GDM1 (cell line): ENCODE measurements around the gene SMARCA2.

Experiments
- DNase-seq: peaks from one replicate; lab custom pipeline; 2025; lab: John Stamatoyannopoulos, UW

The SMARCA2 gene

DNA sequence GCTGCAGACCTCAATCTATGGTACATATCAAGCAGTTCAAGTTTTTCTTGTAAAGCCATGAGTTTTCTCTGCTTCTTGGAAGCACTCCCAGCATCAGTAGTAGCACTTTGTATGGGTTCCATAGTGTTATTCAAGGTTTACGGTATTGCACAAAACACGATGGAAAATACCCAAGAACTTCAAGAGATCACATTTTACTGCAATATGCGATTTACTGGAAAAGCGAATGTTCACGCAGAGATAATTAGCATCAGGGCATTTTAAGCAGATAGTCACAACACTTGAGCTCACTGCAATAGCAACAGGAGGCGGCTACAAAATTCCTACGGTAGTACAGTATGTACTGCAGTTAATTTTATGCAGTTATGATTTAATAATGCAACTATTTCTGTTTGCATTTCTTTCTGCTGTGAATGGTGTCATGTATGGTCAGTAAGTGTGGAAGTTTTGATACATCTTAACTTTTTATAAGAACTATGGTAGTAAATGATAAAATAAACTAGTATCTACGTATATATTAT is 200.8 kb downstream of the SMARCA2 start:
- no peak for DNase-seq

DNA sequence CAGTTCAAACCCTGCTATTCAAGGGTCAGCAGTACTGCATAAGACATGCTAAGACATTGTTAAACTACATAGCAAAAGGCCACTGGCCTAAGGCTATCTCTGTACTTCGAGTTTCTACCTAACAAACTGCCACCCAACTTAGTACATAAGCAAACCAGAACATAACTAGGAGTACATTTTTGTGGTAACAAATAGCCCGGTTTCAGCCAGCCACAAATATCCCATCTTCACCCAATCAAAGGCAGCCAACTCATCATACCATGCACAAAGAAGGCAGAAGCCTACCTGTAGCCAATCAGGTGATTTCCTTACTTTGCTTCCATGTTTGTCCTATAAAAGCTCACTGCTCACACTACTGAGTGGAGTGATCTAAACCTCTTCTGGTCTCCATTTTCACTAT is 201.4 kb downstream of the SMARCA2 start:
- no peak for DNase-seq

DNA sequence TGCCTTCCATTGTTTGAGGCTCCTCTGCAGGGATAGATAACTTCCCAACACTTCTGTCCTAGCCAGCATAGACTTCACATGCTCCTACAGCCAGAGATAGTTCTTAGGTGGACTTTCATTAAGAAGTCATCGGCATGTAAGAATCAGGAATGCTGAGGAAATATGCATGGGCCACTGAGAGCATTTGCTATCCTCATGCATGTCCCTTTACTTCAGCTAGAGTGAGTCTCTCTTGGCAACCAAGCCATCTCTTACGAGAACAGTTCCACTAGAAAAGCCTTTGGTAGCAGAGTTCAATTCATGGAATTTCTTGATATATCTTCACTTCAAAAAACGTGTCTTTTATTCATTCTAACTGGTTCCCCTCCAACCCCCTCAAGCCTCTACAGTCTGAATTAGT is 202.4 kb downstream of the SMARCA2 start:
- DNase-seq, result no peak

GRCh38 chr9:2220036-2220435 is 204.9 kb downstream of the SMARCA2 start:
- no peak for DNase-seq

DNA sequence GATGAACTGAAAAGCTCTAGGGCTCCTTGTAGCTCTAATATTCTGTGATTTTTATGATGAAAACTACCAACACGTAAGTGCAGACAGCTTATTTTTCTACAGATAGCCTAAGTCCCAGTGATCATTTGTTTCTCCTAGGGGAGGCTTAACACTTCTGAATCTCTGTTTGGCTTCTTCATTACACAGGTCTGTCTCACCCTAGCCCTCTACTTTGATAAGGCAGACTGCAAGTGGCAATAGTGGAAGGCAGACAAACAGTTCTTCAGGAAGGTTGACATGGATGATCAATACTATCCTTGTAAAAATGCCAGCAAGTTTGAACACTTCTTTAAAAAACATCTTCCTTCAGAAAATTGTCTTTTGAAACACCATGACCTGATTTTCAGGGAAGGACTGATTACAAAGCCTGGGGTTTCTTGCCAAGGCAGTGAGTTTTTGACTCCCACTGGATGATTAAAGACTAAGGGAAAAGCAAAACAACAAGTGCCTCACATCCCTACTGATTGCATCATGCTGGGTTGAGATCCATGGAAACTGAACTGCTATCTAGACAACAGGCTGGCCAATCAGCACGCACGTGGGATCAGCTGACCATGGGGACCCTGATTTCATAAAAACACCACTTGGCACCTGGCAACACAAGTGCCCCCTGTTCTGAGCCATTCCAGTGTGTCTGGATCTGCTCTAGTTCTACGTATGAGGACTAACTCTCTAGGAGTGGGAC is 212.2 kb downstream of the SMARCA2 start:
- no peak for DNase-seq

DNA sequence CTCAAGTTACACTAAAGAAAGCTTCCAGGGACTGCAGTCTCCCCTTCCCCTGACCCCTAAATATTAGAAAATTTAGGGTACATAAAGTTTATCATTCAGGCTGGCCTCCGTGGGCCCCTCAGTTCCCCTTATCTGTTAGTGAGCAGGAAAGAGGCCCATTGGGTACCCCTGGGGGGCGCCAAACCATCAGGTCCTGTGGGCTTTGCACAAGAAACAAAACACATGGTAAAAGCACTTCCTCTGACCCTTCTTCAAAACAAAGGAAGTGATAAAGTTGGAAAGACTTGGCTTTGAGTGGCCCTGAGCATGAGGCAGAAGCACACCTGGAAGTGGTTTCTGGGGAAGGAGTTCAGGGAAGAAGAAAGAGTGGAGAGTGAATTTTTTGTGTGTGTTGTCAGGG is 213.0 kb downstream of the SMARCA2 start:
- peak; percentile 21 for DNase-seq

DNA sequence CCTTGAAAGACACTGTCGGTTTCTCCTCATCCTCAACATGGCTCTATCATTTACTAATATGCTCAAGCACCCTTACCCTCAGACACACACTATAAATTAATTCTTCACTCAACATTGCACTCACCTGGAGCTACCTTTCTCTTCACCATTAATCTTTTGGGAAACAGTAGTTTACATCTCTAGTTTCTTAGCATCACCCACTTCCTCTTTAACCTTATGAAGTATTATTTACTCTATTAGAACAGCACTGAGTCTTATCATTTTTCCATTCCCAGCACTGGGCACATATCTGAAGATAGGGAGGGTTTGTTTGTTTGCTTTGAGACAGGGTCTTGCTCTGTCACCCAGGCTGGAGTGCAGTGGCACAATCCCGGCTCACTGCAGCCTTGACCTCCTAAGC is 213.5 kb downstream of the SMARCA2 start:
- no peak for DNase-seq

DNA sequence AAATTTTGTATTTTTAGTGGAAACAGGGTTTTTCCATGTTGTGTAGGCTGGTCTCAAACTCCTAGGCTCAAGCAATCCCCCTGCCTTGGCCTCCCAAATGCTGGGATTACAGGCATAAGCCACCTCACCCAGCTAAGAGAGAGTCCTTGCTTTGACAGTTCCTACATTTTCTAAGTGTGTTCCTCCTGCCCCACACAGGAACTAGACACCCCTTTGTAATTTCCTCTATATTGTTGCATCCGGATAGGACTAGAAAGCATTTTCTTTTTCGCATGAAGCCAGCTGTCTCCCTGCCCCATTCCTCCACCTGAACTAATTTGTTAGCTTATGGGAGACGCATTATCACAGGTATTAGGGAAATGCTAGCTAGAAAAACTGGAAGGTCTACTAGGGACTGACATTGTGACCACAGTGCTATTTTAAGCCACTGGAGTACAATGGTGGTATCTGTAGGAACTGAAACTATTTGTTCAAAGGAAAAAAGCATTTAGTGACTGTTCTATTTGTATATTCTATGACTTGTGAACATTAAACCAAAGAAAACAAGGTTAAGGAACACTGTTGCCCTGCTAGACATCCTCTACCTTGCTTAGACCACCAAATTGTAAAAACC is 214.1 kb downstream of the SMARCA2 start:
- peak; percentile 31 for DNase-seq

GRCh38 chr9:2230362-2230761 is 215.2 kb downstream of the SMARCA2 start:
- DNase-seq, result no peak

DNA sequence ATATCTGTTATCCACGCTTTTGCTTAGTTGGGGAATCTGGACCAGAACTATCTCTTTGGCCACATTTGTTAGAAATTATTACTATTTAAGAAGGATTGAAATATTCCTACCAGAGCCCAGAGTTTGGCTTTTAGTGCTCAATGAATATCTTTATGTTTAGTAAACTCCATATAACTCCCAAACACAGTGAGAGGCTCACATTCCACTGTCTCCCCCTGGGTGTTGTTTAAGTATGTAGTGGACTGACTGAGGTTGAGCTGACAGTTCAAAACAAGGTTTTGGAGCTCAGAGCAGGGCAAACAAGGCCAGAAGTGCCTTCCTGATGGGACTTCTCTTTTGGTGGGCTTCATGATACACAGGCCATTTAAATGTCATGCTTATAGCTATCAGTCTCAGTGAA is 216.0 kb downstream of the SMARCA2 start:
- DNase-seq, result no peak

GRCh38 chr9:2231829-2232228 is 216.7 kb downstream of the SMARCA2 start:
- no peak for DNase-seq

DNA sequence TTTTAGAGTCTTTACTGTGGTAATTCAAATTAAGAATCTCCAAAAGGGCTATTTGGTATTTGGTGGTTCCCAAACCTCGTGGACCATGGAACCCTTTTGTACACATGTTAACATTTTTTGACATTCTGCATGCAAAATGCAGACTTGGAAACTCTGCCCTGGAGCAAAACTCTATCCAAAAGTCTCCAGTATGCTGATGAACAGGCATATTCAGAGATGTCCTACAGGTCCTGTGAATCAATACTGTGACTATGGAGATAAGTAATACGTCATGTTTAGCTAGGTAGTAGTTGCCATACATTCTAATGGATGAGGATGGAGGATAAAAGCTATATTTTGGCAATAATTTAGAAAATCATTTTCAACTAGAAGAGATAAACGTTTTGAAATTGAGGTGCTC is 218.1 kb downstream of the SMARCA2 start:
- no peak for DNase-seq

DNA sequence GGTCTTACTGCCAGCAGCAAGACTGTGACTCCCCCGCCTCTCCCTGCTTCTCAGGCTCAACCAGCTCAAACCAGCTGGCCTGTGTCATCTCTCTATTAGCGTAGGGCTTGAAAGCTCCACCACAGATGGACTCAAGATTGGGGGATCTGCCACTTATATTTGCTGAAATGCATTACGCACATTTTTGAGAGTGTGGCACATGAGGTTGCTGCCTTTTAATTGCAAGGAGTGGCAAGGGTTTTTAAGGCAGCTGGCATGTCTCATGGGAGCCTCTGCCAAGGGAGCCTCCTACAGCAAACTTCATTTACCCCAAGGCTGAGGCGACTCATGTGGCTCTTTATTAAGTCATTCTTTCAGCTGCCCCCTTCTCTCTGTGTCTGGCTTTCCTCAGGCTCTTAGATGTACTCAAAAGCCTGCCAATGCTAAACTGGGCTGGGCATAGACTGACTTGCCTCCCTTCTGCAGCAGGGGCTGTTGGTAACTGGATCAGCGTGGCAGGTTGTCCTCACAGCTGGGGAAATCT is 219.3 kb downstream of the SMARCA2 start:
- no peak for DNase-seq

- no peak for DNase-seq
Observed at GRCh38 chr9:2235623-2236022, 220.5 kb downstream of the SMARCA2 start.

GRCh38 chr9:2236850-2237249 is 221.7 kb downstream of the SMARCA2 start:
- no peak for DNase-seq

DNA sequence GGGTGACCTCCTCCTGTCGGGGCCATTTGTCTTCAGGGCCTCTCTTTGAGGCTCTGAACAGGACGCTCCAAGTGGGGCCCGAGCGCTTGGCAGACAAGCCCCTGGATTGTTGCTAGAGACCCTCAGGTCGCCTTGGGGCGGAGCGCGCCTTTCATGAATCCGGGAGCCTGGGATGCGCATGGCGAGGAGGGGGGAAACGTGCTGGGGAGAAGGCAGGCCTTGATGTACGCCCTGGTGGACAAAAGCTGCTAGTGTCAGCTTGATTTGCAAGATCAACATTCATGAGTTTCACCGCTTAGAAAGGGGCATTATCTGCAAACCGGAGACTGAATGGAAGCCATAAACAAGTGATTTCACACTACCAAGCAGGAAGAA is 226.3 kb downstream of the SMARCA2 start:
- no peak for DNase-seq

GRCh38 chr9:2241836-2242741 is 226.9 kb downstream of the SMARCA2 start:
- DNase-seq, result peak; percentile 24

DNA sequence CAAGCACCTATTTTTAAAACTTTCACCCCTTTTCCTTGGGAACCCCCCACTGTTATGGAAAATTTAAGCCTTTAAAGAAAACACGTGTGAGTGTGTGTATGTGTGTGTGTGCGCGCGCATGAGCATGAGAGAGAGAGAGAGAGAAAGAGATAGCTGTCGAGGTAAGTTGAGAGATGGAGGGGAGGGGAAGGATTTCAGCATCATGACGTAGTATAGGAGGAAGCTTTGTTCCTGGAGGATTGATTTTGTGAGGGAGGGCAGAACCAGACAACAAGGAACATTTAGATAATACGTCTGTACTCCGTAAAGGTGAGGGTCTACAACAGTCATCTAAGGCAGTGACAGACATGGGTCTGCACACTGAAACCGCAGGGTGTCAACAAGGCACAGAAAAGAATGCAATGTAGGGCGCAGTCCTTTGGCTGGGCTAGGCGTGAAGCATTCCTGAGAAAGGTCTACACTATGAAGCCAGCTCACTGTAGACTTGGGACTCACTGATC is 227.7 kb downstream of the SMARCA2 start:
- no peak for DNase-seq
